A549 (cell line): ENCODE measurements around the gene NFRKB. TPM values are rescaled to one million over a fixed set of nuclear protein-coding genes. Genes with fewer than 3 reads are reported as not detected.
"Not testable (repeated sequence)": the region's sequence is repeated elsewhere in the genome, so short reads cannot be mapped to it uniquely, and the experiment has no call there.

Source experiments
- ATAC-seq, 2 experiments: fragments of 200-7000 bp in 1 of 2; fragments of >200 bp in 1 of 2; cut with Nextera tagmentation in 1 of 2; cut with Tn5 transposase in 1 of 2; 3 replicates each; pipeline versions ENCODE4 v1.8.0 to v1.9.1; 2018 to 2020; ENCODE audit warnings: mild to moderate bottlenecking in 1 of 2, moderate library complexity in 1 of 2
- CTCF ChIA-PET: fragments of 300-600 bp; sonication (Branson Sonifier 250); formaldehyde crosslinking; extraction: SDS; loops from one replicate; lab custom pipeline; 2021; ENCODE audit warnings: antibody characterized with exemption, inconsistent platforms; lab: Yijun Ruan, JAX
- POLR2A ChIA-PET: fragments of 350-600 bp; formaldehyde crosslinking; extraction: SDS; loops from one replicate; lab custom pipeline; 2021; ENCODE audit warnings: antibody characterized with exemption, inconsistent platforms; lab: Yijun Ruan, JAX
- DNase-seq, 2 experiments: peaks; one replicate each; pipeline versions ENCODE4 v3.0.0 to v3.0.0-alpha.2; 2011 to 2016; ENCODE audit warnings: low read depth in 1 of 2, low spot score in 1 of 2
- FAIRE-seq: peaks from 2 replicates; lab custom pipeline; 2011; peaks lifted over from hg19 to GRCh38; lab: Jason Lieb, UNC
- H3K27ac ChIP-seq, 2 experiments: fragments of >200 bp; sonication (Bioruptor Twin); formaldehyde crosslinking; 3 replicates each; pipeline ENCODE4 v1.5.1; 2016 to 2017
- H3K4me1 ChIP-seq: fragments of >200 bp; sonication (Bioruptor Twin); formaldehyde crosslinking; 3 replicates; pipeline ENCODE4 v1.6.1; 2016
- H3K4me2 ChIP-seq: fragments of >200 bp; sonication (Bioruptor Twin); formaldehyde crosslinking; 3 replicates; pipeline ENCODE4 v1.6.1; 2016
- H3K4me3 ChIP-seq: fragments of >200 bp; sonication (Bioruptor Twin); formaldehyde crosslinking; 3 replicates; pipeline ENCODE4 v1.5.1; 2016
- H3K9me3 ChIP-seq: fragments of >200 bp; sonication (Bioruptor Twin); formaldehyde crosslinking; 3 replicates; pipeline ENCODE4 v1.6.1; 2016
- ATOH8 ChIP-seq: fragments of 250-450 bp; sonication (Bioruptor Pico); IDR thresholded peaks from 2 replicates; pipeline ENCODE4 v1.5.0; 2020; ENCODE audit warnings: low read depth, mild to moderate bottlenecking, moderate library complexity
- CEBPB ChIP-seq, 2 experiments: fragments of >200 bp in 1 of 2; sonication (Bioruptor Twin) in 1 of 2; formaldehyde crosslinking in 1 of 2; IDR thresholded peaks; 2 replicates each; pipeline ENCODE4 v1.6.1; 2012 to 2016
- E2F6 ChIP-seq: IDR thresholded peaks from 2 replicates; pipeline ENCODE4 v1.6.1; 2012; ENCODE audit warnings: low read depth, borderline replicate concordance
- EHF ChIP-seq: fragments of 250-450 bp; sonication (Bioruptor Pico); IDR thresholded peaks from 2 replicates; pipeline ENCODE4 v1.5.0; 2020; ENCODE audit warnings: mild to moderate bottlenecking
- FOSL2 ChIP-seq, 2 experiments: fragments of 450-650 bp in 1 of 2; fragments of >200 bp in 1 of 2; sonication (Bioruptor Twin) in 1 of 2; formaldehyde crosslinking; IDR thresholded peaks; 2 replicates each; pipeline versions ENCODE4 v1.5.0 to v1.6.1; 2016 to 2020; ENCODE audit warnings: mild to moderate bottlenecking in 1 of 2, moderate library complexity in 1 of 2
- FOXS1 ChIP-seq: fragments of 250-450 bp; sonication (Bioruptor Pico); IDR thresholded peaks from 2 replicates; pipeline ENCODE4 v1.5.0; 2020; ENCODE audit warnings: mild to moderate bottlenecking, moderate library complexity
- HEYL ChIP-seq: fragments of 250-450 bp; sonication (Bioruptor Pico); IDR thresholded peaks from 2 replicates; pipeline ENCODE4 v1.8.0; 2021; ENCODE audit warnings: mild to moderate bottlenecking, moderate library complexity
- HOXA7 ChIP-seq: fragments of 250-450 bp; sonication (Bioruptor Pico); IDR thresholded peaks from 2 replicates; pipeline ENCODE4 v1.5.0; 2020; ENCODE audit warnings: mild to moderate bottlenecking, moderate library complexity
- HOXB13 ChIP-seq: fragments of 250-450 bp; sonication (Bioruptor Pico); IDR thresholded peaks from 2 replicates; pipeline ENCODE4 v1.5.0; 2020; ENCODE audit warnings: low read depth, mild to moderate bottlenecking, moderate library complexity
- JUN ChIP-seq, 2 experiments: fragments of >200 bp; sonication (Bioruptor Twin); formaldehyde crosslinking; IDR thresholded peaks; 2 replicates in 1 of 2; 3 replicates in 1 of 2; pipeline ENCODE4 v1.6.1; 2016 to 2017
- KDM1A ChIP-seq: fragments of 200-600 bp; sonication (generic); IDR thresholded peaks from 2 replicates; pipeline ENCODE4 v1.6.1; 2016; ENCODE audit warnings: low read depth, mild to moderate bottlenecking
- KDM5A ChIP-seq: fragments of 200-600 bp; sonication (generic); IDR thresholded peaks from 2 replicates; pipeline ENCODE4 v1.6.1; 2016; ENCODE audit warnings: antibody characterized with exemption, mild to moderate bottlenecking
- MAFK ChIP-seq: fragments of 450-650 bp; IDR thresholded peaks from 2 replicates; pipeline ENCODE4 v1.6.1; 2014; ENCODE audit not compliant: partially characterized antibody
- MAX ChIP-seq: IDR thresholded peaks from 2 replicates; pipeline ENCODE4 v1.6.1; 2012
- MAZ ChIP-seq: fragments of 150-350 bp; IDR thresholded peaks from 2 replicates; pipeline ENCODE4 v1.6.1; 2014; ENCODE audit warnings: antibody characterized with exemption, low read depth, low read length, borderline replicate concordance
- PHF8 ChIP-seq: fragments of 200-600 bp; sonication (generic); IDR thresholded peaks from 2 replicates; pipeline ENCODE4 v1.6.1; 2016; ENCODE audit warnings: low read depth, mild to moderate bottlenecking, antibody characterized with exemption, moderate library complexity, borderline replicate concordance
- POLR2A ChIP-seq: IDR thresholded peaks from 2 replicates; pipeline ENCODE4 v1.6.1; 2012; ENCODE audit warnings: mild to moderate bottlenecking, low read length
- RARB ChIP-seq: fragments of 250-450 bp; sonication (Bioruptor Pico); IDR thresholded peaks from 2 replicates; pipeline ENCODE4 v1.8.0; 2021; ENCODE audit warnings: mild to moderate bottlenecking, moderate library complexity
- RFX5 ChIP-seq: fragments of 450-650 bp; IDR thresholded peaks from 2 replicates; pipeline ENCODE4 v1.7.1; 2014; ENCODE audit warnings: antibody characterized with exemption, mild to moderate bottlenecking, moderate library complexity
- TFCP2L1 ChIP-seq: fragments of 250-450 bp; sonication (Bioruptor Pico); IDR thresholded peaks from 2 replicates; pipeline ENCODE4 v1.5.0; 2021; ENCODE audit warnings: mild to moderate bottlenecking
- USF2 ChIP-seq: fragments of 450-650 bp; IDR thresholded peaks from 2 replicates; pipeline ENCODE4 v1.6.1; 2014; ENCODE audit warnings: antibody characterized with exemption
- ZSCAN20 ChIP-seq: fragments of 250-450 bp; sonication (Bioruptor Pico); IDR thresholded peaks from 2 replicates; pipeline ENCODE4 v1.8.0; 2022; ENCODE audit warnings: mild to moderate bottlenecking, moderate library complexity
- WGBS: methylation state at CpG from one replicate; pipeline ENCODE4 v1.1.6; 2017; ENCODE audit errors: missing lambda C conversion rate; 5-methylcytosine and 5-hydroxymethylcytosine counted together
- polyA plus RNA-seq, 4 experiments: library from polyadenylated mRNA; depleted of rRNA in 3 of 4; stranded (reverse); fragments of >200 nt; fragmentation: RNase III in 1 of 4; extraction: RNeasy Plus Mini Kit Qiagen cat#74134 plus additional on column Dnase treatment in 1 of 4; gene quantifications; 2 replicates in 3 of 4; 3 replicates in 1 of 4; pipeline ENCODE4 v1.2.3, GENCODE V29; 2011 to 2017

The NFRKB gene
- polyA plus RNA-seq, 2 of the 4 experiments (the other 2 are of a cell fraction) = 10.2 to 12.6 TPM

- ChIA-PET CTCF (interaction anchor here (1.7 to 4.0 kb wide), 2 partner anchors 9 to 87 kb away, joined by 4 to 17 read pairs; no protein-coding TSS in a partner anchor), POLR2A (no interaction called here)
- H3K9me3 ChIP-seq = no peaks in the 10 kb centered on the region
- H3K4me1 ChIP-seq = no peaks in the 10 kb centered on the region
- H3K4me3 ChIP-seq = no peak overlapping the region
- no peak overlapping the region for H3K4me2 ChIP-seq
- DNase-seq (no peak), ATAC-seq (no peak), FAIRE-seq (no peak)
- no peak overlapping the region for H3K27ac ChIP-seq
- TF ChIP-seq POLR2A (no peak), KDM5A (no peak), USF2 (no peak), HOXA7 (CRISPR knock-in tag) (no peak), ZSCAN20 (CRISPR knock-in tag) (no peak), RFX5 (no peak), E2F6 (no peak), FOXS1 (CRISPR knock-in tag) (no peak), CEBPB (IDR thresholded peaks at IDR 0.05) (no peak), RARB (CRISPR knock-in tag) (no peak), ATOH8 (CRISPR knock-in tag) (no peak), HOXB13 (CRISPR knock-in tag) (no peak), JUN (IDR thresholded peaks at IDR 0.05) (no peak), MAX (no peak)
- 91% methylated on average over 7 of the region's 7 CpGs for WGBS
Measured at GRCh38 chr11:129871914-129872313, 23.5 kb downstream of the NFRKB start.

GRCh38 chr11:129868626-129869025 lies 26.8 kb downstream of the NFRKB start:
- H3K4me2 ChIP-seq, H3K4me3 ChIP-seq, H3K9me3 ChIP-seq, ATAC-seq, H3K4me1 ChIP-seq, FAIRE-seq, H3K27ac ChIP-seq, DNase-seq, POLR2A ChIA-PET: not testable (repeated sequence)
- 90% methylated on average over 16 of the region's 16 CpGs for WGBS
- CTCF ChIA-PET = interaction anchor here (0.9 kb wide), 1 partner anchor 83 kb away, joined by 3 read pairs; no protein-coding TSS in a partner anchor

- H3K4me2 ChIP-seq = no peak overlapping the region
- TF ChIP-seq POLR2A = no peak
- TF ChIP-seq TFCP2L1 (CRISPR knock-in tag) = no peak
- TF ChIP-seq CEBPB (IDR thresholded peaks at IDR 0.05) = no peak
- no peak for TF ChIP-seq RFX5
- no peak for TF ChIP-seq FOXS1 (CRISPR knock-in tag)
- TF ChIP-seq MAFK = no peak
- no peak for TF ChIP-seq PHF8
- no peak for TF ChIP-seq KDM1A
- TF ChIP-seq ATOH8 (CRISPR knock-in tag) = no peak
- TF ChIP-seq EHF = no peak
- TF ChIP-seq MAZ = no peak
- TF ChIP-seq RARB (CRISPR knock-in tag) = no peak
- no peak for TF ChIP-seq HEYL (CRISPR knock-in tag)
- no peak for TF ChIP-seq FOSL2 (IDR thresholded peaks at IDR 0.05)
- no peak for TF ChIP-seq FOSL2 (CRISPR knock-in tag; IDR thresholded peaks at IDR 0.05)
- CTCF ChIA-PET = interaction anchor here (0.7 kb wide), 1 partner anchor 99 kb away, joined by 4 read pairs; no protein-coding TSS in a partner anchor
- H3K4me1 ChIP-seq = peaks cover 12% of the 10 kb centered on the region
- H3K9me3 ChIP-seq = no peaks in the 10 kb centered on the region
- no peak overlapping the region for H3K4me3 ChIP-seq
- 92% methylated on average over 3 of the region's 3 CpGs for WGBS
- no peak for DNase-seq
- no peak overlapping the region for H3K27ac ChIP-seq
- ATAC-seq = no peak
- FAIRE-seq = no peak
- POLR2A ChIA-PET = no interaction called here
Measured at GRCh38 chr11:129866311-129866710, 29.1 kb downstream of the NFRKB start.
